K562 (cell line): ENCODE results near the gene PHOSPHO1.

Experiments
- GABPB1 ChIP-seq: sonication (generic); formaldehyde crosslinking; IDR thresholded peaks from 2 replicates; pipeline ENCODE4 v1.8.0; 2022; ENCODE audit warnings: mild to moderate bottlenecking, missing genetic modification reagents
- HES1 ChIP-seq: fragments of 450-650 bp; IDR thresholded peaks from 2 replicates; pipeline ENCODE4 v1.6.1; 2016; ENCODE audit warnings: low read depth, mild to moderate bottlenecking, moderate library complexity
- IRF1 ChIP-seq: sonication (generic); formaldehyde crosslinking; IDR thresholded peaks from 2 replicates; pipeline ENCODE4 v1.8.0; 2022; ENCODE audit warnings: missing genetic modification reagents, mild to moderate bottlenecking, borderline replicate concordance
- JUN ChIP-seq, 2 experiments: sonication (generic) in 1 of 2; formaldehyde crosslinking in 1 of 2; IDR thresholded peaks; 2 replicates each; pipeline versions ENCODE4 v1.6.1 to v1.8.0; 2012 to 2022; ENCODE audit warnings: borderline replicate concordance in 2 of 2, mild to moderate bottlenecking in 2 of 2, improper control_type of control experiment in 1 of 2, low read depth in 1 of 2, low read length in 1 of 2, missing genetic modification reagents in 1 of 2
- MAX ChIP-seq: sonication (generic); formaldehyde crosslinking; IDR thresholded peaks from 2 replicates; pipeline ENCODE4 v1.9.0; 2022; ENCODE audit warnings: mild to moderate bottlenecking, missing genetic modification reagents
- MECOM ChIP-seq: fragments of 250-450 bp; sonication (Bioruptor Pico); IDR thresholded peaks from 2 replicates; pipeline ENCODE4 v1.8.0; 2022; ENCODE audit warnings: inconsistent platforms
- NR2C2 ChIP-seq, 2 experiments: fragments of 200-800 bp in 1 of 2; sonication (Bioruptor generic) in 1 of 2; sonication (generic) in 1 of 2; formaldehyde crosslinking in 1 of 2; IDR thresholded peaks; 2 replicates each; pipeline versions ENCODE4 v1.6.1 to v1.8.0; 2016 to 2022; ENCODE audit warnings: mild to moderate bottlenecking in 1 of 2, missing compliant biosample characterization in 1 of 2, missing genetic modification characterization in 1 of 2, missing genetic modification reagents in 1 of 2
- RFX5 ChIP-seq: IDR thresholded peaks from 2 replicates; pipeline ENCODE4 v1.6.1; 2011; ENCODE audit warnings: low read depth, mild to moderate bottlenecking, improper control_type of control experiment, low read length
- TCF7L2 ChIP-seq: fragments of 150-350 bp; IDR thresholded peaks from 2 replicates; pipeline ENCODE4 v1.6.1; 2016; ENCODE audit warnings: low read depth, mild to moderate bottlenecking, low read length, moderate library complexity
- UBTF ChIP-seq, 2 experiments: IDR thresholded peaks; 2 replicates each; pipeline ENCODE4 v1.6.1; 2012; ENCODE audit warnings: improper control_type of control experiment in 2 of 2, low read depth in 2 of 2, low read length in 2 of 2, borderline replicate concordance in 1 of 2
- ZNF639 ChIP-seq, 2 experiments: fragments of 200-800 bp in 1 of 2; sonication (Bioruptor generic) in 1 of 2; sonication (generic) in 1 of 2; formaldehyde crosslinking in 1 of 2; IDR thresholded peaks in 1 of 2; conservative IDR thresholded peaks in 1 of 2; 2 replicates each; pipeline versions ENCODE4 v1.5.0 to v1.6.1; 2016 to 2020; ENCODE audit warnings: missing compliant biosample characterization in 1 of 2, missing genetic modification characterization in 1 of 2, missing genetic modification reagents in 1 of 2
- ZNF766 ChIP-seq: fragments of 200-800 bp; sonication (Bioruptor generic); conservative IDR thresholded peaks from 2 replicates; pipeline ENCODE4 v1.6.1; 2016; ENCODE audit warnings: missing genetic modification characterization, missing compliant biosample characterization

GRCh38 chr17:49180998-49181635 is 49.5 kb downstream of the PHOSPHO1 start:
- no peak for TF ChIP-seq MECOM (CRISPR knock-in tag)
- TF ChIP-seq RFX5: no peak
- no peak for TF ChIP-seq ZNF639 (CRISPR knock-in tag; conservative IDR thresholded peaks at IDR 0.05 in 1 of 2, IDR thresholded peaks at IDR 0.05 in 1 of 2)
- TF ChIP-seq ZNF766 (CRISPR knock-in tag): no peak
- no peak for TF ChIP-seq MAX
- TF ChIP-seq HES1: no peak
- TF ChIP-seq UBTF (IDR thresholded peaks at IDR 0.05; ENCODE audit: borderline replicate concordance in 1 of 2, low read depth in 2 of 2, low read length in 2 of 2): no peak
- TF ChIP-seq GABPB1 (CRISPR knock-in tag): no peak
- no peak for TF ChIP-seq JUN (IDR thresholded peaks at IDR 0.05; ENCODE audit: borderline replicate concordance, low read depth, low read length)
- no peak for TF ChIP-seq JUN (CRISPR knock-in tag; IDR thresholded peaks at IDR 0.05; ENCODE audit: borderline replicate concordance)
- no peak for TF ChIP-seq NR2C2 (CRISPR knock-in tag; IDR thresholded peaks at IDR 0.05)
- no peak for TF ChIP-seq NR2C2 (tag; IDR thresholded peaks at IDR 0.05)
- no peak for TF ChIP-seq TCF7L2
- TF ChIP-seq IRF1 (CRISPR knock-in tag): no peak
